Gastroesophageal sphincter (tissue), 3 donors: ENCODE results near the gene ZC3H18.

ENCODE experiments used
- POLR2AphosphoS5 ChIP-seq: sonication (generic); formaldehyde crosslinking; IDR thresholded peaks from one replicate; pipeline ENCODE4 v1.6.1; 2017; ENCODE audit warnings: antibody characterized with exemption
- TF ChIP-seq, protein P1 (sequence below), 4 experiments: fragments of 200-600 bp in 2 of 4; fragments of 450-650 bp in 2 of 4; sonication (generic) in 1 of 4; IDR thresholded peaks; one replicate each; pipeline ENCODE4 v1.5.1; 2017 to 2019; ENCODE audit warnings: antibody characterized with exemption in 4 of 4, mild to moderate bottlenecking in 2 of 4, moderate library complexity in 2 of 4

DNA sequence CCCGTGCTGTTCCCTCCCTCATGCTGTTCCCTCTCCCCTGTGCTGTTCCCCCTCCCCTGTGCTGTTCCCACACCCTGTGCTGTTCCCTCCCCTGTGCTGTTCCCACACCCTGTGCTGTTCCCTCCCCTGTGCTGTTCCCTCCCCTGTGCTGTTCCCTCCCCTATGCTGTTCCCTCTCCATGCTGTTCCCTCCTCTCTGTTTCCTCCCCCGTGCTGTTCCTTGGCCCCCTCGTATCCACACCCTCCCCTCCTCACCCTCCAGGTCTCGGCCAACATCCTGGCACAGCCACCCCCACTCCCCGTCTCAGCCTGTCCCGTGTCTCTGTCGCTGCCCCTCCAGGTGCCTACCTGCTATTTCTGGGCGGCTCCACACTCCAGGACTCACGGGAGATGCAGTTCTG, 48.5 kb upstream of the ZC3H18 start:
- TF ChIP-seq, protein P1, sequence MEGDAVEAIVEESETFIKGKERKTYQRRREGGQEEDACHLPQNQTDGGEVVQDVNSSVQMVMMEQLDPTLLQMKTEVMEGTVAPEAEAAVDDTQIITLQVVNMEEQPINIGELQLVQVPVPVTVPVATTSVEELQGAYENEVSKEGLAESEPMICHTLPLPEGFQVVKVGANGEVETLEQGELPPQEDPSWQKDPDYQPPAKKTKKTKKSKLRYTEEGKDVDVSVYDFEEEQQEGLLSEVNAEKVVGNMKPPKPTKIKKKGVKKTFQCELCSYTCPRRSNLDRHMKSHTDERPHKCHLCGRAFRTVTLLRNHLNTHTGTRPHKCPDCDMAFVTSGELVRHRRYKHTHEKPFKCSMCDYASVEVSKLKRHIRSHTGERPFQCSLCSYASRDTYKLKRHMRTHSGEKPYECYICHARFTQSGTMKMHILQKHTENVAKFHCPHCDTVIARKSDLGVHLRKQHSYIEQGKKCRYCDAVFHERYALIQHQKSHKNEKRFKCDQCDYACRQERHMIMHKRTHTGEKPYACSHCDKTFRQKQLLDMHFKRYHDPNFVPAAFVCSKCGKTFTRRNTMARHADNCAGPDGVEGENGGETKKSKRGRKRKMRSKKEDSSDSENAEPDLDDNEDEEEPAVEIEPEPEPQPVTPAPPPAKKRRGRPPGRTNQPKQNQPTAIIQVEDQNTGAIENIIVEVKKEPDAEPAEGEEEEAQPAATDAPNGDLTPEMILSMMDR (IDR thresholded peaks at IDR 0.05): no peak
- TF ChIP-seq POLR2AphosphoS5: no peak
